ENCODE results near the gene NTN5. TPM values are rescaled to one million over a fixed set of nuclear protein-coding genes. Genes with fewer than 3 reads are reported as not detected.

Gene NTN5
- total RNA-seq, 4 donors from 2014 or later = 0.47 to 1.9 (median 0.58) TPM; not detected in 1

- WGBS, 2 donors = 0 to 1% methylated on average over 41 to 66 of the region's 69 CpGs
Measured at GRCh38 chr19:48618916-48619691, 53.7 kb downstream of the NTN5 start, which contains the start of the genes RPL18 and SPHK2. TSS of gene RPL18 (minus strand) at chr19:48619178. CDS start at chr19:48619143, 35 bp downstream. TSS of gene SPHK2 (plus strand) at chr19:48619506. CDS start at chr19:48620515, 1,009 bp downstream.

DNA sequence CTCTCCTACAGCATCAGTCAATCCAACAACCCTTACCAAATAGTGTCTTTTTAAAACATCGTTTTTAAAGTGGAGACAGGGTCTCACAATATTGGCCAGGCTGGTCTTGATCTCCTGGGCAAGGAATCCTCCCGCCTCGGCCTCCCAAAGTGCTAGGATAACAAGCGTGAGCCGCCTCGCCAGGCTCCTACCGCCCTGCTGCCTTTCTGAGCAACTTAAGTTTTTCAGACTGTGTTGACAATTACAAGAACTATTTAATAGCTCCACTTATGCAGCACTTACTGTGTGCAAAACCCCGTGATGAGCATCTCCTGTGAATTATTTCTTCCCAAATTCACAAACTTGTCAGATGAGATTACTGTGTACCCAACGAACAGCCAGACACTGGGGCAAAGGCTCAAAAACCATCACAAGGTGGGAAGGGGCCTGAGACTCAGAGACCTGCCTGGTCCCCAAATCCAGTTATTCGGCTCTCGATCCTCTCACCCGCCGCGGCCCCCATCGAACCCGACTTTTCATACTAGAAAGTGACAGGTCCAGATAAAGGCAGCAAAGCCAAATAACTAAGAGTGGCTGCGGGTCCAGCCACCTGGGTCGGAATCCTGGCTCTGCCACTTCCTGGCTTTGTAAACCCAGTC, 54.4 kb downstream of the NTN5 start:
- 2 to 3% methylated on average over 18 of the region's 18 CpGs for WGBS, 2 donors
- no peak for DNase-seq (ENCODE audit: low spot score in 2 of 2)
- H3K4me3 ChIP-seq (ENCODE audit: low read depth, poor library complexity, severe bottlenecking) = peak overlapping the region; percentile 76
- TF ChIP-seq CTCF (IDR thresholded peaks at IDR 0.05) (no peak), POLR2A (IDR thresholded peaks at IDR 0.05) (no peak)
- intact Hi-C loops (cut with DNase I; ENCODE audit: low total_unique reads) = no loop called here

More at GRCh38 chr19:48618916-48619691, 53.7 kb downstream of the NTN5 start, which contains the start of the genes RPL18 and SPHK2:
- TF ChIP-seq POLR2A (IDR thresholded peaks at IDR 0.05) = peak in 1 of 2 donors; percentile 86
- TF ChIP-seq CTCF (IDR thresholded peaks at IDR 0.05) = no peak
- peak; percentile 98 to 99 for DNase-seq (ENCODE audit: low spot score in 2 of 2)
- H3K4me3 ChIP-seq (ENCODE audit: low read depth, poor library complexity, severe bottlenecking) = peak within 1 kb of the TSS; percentile 76
- intact Hi-C loops (cut with DNase I; ENCODE audit: low total_unique reads) = no loop called here

DNA sequence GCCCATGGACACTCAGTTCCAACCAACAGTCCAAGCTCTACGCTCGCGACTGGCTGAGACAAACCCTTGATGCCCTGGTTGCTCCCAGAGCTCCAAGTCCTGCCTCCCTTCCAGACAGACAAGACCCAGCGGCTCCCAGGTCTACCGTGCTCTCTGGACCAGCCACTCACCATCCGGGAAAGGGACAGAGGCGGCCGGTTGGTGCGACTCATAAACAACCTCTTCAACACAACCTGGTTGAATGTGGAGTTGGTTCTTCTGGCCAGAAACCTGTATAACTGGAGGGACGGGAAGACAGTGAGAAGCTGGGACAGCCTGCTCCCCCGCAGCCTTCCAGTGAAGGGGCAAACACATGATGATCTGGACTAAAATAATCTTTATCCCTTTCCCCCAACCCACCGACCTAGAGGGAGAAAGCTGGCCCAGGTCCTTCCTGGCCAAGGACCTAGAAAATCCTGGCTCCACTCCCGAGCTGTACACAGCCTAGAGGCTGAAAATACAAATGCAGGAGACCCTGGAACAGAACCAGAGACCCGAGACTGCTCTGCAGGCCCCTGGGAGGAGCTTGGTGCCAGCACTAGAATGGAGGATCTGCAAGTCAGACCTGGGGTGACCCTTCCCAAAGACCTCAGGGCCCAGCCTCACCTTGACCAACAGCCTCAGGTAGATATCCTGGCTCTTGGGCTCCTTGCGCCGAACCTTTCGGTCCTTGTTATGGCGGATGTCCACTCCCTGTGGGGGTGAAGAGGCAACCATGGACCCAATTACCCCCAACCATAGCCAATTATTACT, 55.5 kb downstream of the NTN5 start:
- intact Hi-C loops (cut with DNase I; ENCODE audit: low total_unique reads) = no loop called here
- 57 to 59% methylated on average over 16 to 17 of the region's 18 CpGs for WGBS, 2 donors
- H3K4me3 ChIP-seq (ENCODE audit: low read depth, poor library complexity, severe bottlenecking) = no peak overlapping the region
- no peak for DNase-seq (ENCODE audit: low spot score in 2 of 2)
- TF ChIP-seq POLR2A (IDR thresholded peaks at IDR 0.05) = no peak
- TF ChIP-seq CTCF (IDR thresholded peaks at IDR 0.05) = no peak

GRCh38 chr19:48616491-48617056, 56.2 kb downstream of the NTN5 start:
- TF ChIP-seq CTCF (IDR thresholded peaks at IDR 0.05) (no peak), POLR2A (IDR thresholded peaks at IDR 0.05) (no peak)
- no peak for DNase-seq (ENCODE audit: low spot score in 2 of 2)
- WGBS, 2 donors = 65 to 70% methylated on average over 12 of the region's 12 CpGs

DNA sequence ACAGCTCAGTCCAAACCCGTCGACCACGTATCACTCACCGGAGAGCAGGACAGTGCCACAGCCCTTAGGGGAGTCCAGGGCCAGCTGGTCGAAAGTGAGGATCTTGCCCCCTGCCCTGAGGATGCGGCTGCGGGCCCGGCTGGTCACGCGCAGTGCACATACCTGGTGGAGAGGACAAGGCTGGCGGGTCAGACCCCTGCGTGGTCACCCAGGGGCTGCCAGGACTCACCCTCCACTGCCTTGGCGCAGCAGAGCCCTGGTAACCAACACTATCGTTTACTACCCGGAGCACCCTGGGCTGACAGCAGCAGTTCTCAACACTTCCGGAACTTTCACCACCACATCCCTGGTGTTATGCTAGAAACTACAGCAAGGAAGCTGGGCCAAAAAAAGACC, 56.8 kb downstream of the NTN5 start:
- no peak for DNase-seq (ENCODE audit: low spot score in 2 of 2)
- H3K4me3 ChIP-seq (ENCODE audit: low read depth, poor library complexity, severe bottlenecking) = no peak overlapping the region
- intact Hi-C loops (cut with DNase I; ENCODE audit: low total_unique reads) = no loop called here
- WGBS, 2 donors = 71 to 83% methylated on average over 7 to 16 of the region's 16 CpGs
- TF ChIP-seq POLR2A (IDR thresholded peaks at IDR 0.05) = no peak
- no peak for TF ChIP-seq CTCF (IDR thresholded peaks at IDR 0.05)

More at GRCh38 chr19:48616491-48617056, 56.2 kb downstream of the NTN5 start:
- intact Hi-C loops (cut with DNase I; ENCODE audit: low total_unique reads) = no loop called here
- no peak overlapping the region for H3K4me3 ChIP-seq (ENCODE audit: low read depth, poor library complexity, severe bottlenecking)

Measured in lower leg skin (tissue), 4 donors.